IPS-NIHi11 (cell line): Measurements from ENCODE around the gene WASF3.
A peak's percentile ranks its signal among the peaks of the same experiment; 100 is the strongest.

Source experiments
- DNase-seq: peaks from one replicate; pipeline ENCODE4 v3.0.0; 2012; ENCODE audit warnings: mixed read lengths, low spot score

Gene WASF3

GRCh38 chr13:26544707-26545106 lies 12.8 kb upstream of the WASF3 start:
- DNase-seq = no peak

- no peak for DNase-seq
Observed at GRCh38 chr13:26548205-26548765, 9.2 kb upstream of the WASF3 start.

GRCh38 chr13:26549713-26550112 lies 7.8 kb upstream of the WASF3 start:
- no peak for DNase-seq

- DNase-seq = no peak
Observed at GRCh38 chr13:26551255-26551860, 6.1 kb upstream of the WASF3 start.

- DNase-seq = no peak
Observed at GRCh38 chr13:26555413-26555812, 2.1 kb upstream of the WASF3 start.

GRCh38 chr13:26557051-26557392 lies 461 bp upstream of the WASF3 start:
- DNase-seq = no peak

- peak; percentile 32 for DNase-seq
Observed at GRCh38 chr13:26558074-26558805, 757 bp downstream of the WASF3 start.

- no peak for DNase-seq
Observed at GRCh38 chr13:26558987-26559386, 1.5 kb downstream of the WASF3 start.

- no peak for DNase-seq
Observed at GRCh38 chr13:26560456-26560855, 3.0 kb downstream of the WASF3 start.

- no peak for DNase-seq
Observed at GRCh38 chr13:26561067-26561466, 3.6 kb downstream of the WASF3 start.

GRCh38 chr13:26561651-26562511 lies 4.4 kb downstream of the WASF3 start:
- DNase-seq = no peak

- no peak for DNase-seq
Observed at GRCh38 chr13:26562512-26562890, 5.0 kb downstream of the WASF3 start.

GRCh38 chr13:26563713-26564112 lies 6.2 kb downstream of the WASF3 start:
- no peak for DNase-seq

GRCh38 chr13:26568132-26568815 lies 10.8 kb downstream of the WASF3 start:
- no peak for DNase-seq

GRCh38 chr13:26571518-26571917 lies 14.0 kb downstream of the WASF3 start:
- no peak for DNase-seq

- no peak for DNase-seq
Observed at GRCh38 chr13:26575244-26575643, 17.8 kb downstream of the WASF3 start.

- no peak for DNase-seq
Observed at GRCh38 chr13:26579580-26579979, 22.1 kb downstream of the WASF3 start.

GRCh38 chr13:26583662-26584061 lies 26.2 kb downstream of the WASF3 start:
- no peak for DNase-seq

GRCh38 chr13:26584713-26585112 lies 27.2 kb downstream of the WASF3 start:
- DNase-seq = no peak

- no peak for DNase-seq
Observed at GRCh38 chr13:26585136-26585535, 27.7 kb downstream of the WASF3 start.

- no peak for DNase-seq
Observed at GRCh38 chr13:26587251-26587650, 29.8 kb downstream of the WASF3 start.

- no peak for DNase-seq
Observed at GRCh38 chr13:26589226-26589625, 31.7 kb downstream of the WASF3 start.
